Measurements from ENCODE around the gene PRUNE1.

DNA sequence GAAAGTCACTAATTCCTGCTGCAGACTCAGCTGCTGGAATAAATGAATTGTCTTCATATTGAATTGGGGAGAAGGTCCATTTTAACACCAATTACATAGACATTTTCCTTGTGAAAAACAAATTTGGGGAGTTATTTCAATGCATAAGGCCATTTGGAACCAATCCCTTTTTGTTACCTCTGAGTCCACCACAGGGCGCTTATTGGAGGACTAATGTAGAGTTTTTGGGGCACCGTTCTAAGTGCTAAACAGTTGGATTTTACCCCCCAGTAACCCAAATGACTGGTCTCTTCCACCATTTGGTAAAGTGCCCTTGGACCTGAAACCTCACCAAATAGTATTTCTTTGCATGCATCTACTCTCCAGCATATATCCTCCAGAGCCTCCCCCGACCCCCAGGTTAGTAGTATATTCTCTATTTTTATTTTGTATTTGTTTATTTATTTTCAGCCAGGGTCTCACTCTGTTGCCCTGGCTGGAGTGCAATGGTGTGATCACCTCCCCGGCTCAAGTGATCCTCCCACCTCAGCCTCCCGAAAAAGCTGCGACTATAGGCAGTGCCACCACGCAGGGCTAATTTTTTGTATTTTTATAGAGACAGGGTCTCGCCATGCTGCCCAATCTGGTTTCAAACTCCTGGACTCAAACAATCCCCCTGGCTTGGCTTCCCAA is 1.6 kb downstream of the PRUNE1 start:
- TF ChIP-seq, protein P1, sequence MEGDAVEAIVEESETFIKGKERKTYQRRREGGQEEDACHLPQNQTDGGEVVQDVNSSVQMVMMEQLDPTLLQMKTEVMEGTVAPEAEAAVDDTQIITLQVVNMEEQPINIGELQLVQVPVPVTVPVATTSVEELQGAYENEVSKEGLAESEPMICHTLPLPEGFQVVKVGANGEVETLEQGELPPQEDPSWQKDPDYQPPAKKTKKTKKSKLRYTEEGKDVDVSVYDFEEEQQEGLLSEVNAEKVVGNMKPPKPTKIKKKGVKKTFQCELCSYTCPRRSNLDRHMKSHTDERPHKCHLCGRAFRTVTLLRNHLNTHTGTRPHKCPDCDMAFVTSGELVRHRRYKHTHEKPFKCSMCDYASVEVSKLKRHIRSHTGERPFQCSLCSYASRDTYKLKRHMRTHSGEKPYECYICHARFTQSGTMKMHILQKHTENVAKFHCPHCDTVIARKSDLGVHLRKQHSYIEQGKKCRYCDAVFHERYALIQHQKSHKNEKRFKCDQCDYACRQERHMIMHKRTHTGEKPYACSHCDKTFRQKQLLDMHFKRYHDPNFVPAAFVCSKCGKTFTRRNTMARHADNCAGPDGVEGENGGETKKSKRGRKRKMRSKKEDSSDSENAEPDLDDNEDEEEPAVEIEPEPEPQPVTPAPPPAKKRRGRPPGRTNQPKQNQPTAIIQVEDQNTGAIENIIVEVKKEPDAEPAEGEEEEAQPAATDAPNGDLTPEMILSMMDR (conservative IDR thresholded peaks at IDR 0.05; ENCODE audit: low read depth, low read length) = no peak
- no peak for TF ChIP-seq EZH2 (IDR thresholded peaks at IDR 0.05; ENCODE audit: borderline replicate concordance, low read depth, low read length, poor library complexity, severe bottlenecking)
